ENCODE results near the gene DENND5A.

- no peak for TF ChIP-seq GATA3 (IDR thresholded peaks at IDR 0.05; ENCODE audit: low read depth, low read length)
- no peak for TF ChIP-seq GATA2 (IDR thresholded peaks at IDR 0.05; ENCODE audit: low read depth, low read length)
Measured at GRCh38 chr11:9095421-9095820, 169.7 kb downstream of the DENND5A start.
